ENCODE measurements around the gene PAIP2.

Gene PAIP2

DNA sequence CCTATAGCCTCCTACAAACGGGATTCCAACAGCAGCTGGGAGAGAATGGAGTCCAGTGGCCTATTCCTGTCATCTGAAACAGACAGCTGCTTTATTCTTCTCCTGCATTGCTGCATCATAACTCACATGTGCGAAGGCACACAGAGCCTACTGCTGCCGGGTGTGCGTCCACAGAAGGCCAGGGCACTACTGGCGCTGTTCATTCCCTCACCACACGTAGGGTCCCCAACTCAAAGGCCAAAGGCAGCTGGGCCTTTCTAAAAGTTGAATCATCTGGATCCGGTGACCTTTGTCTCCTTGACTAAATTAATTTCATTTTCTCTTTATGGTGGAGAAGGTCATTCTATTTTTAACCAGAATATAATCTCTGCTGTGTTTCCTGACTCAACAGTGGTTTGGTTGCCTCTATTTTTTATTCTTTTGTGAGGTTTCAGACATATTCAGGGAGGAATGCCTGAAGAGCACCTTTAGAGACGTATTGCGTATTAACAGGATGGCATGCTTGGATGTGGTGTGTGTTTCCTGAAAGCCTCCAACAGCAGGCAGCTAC is 73.0 kb downstream of the PAIP2 start:
- H3K4me3 Mint-ChIP-seq: peak overlapping the region; percentile 62
- no peaks in the 10 kb centered on the region for H3K9me3 Mint-ChIP-seq
- peaks cover 52% of the 10 kb centered on the region for H3K4me1 Mint-ChIP-seq (ENCODE audit: low read depth)
- H3K27ac Mint-ChIP-seq: peak overlapping the region; percentile 91
- peaks cover 31% of the 10 kb centered on the region for H3K36me3 Mint-ChIP-seq (ENCODE audit: low read depth)
- no peaks in the 10 kb centered on the region for H3K27me3 Mint-ChIP-seq (ENCODE audit: low read depth)

DNA sequence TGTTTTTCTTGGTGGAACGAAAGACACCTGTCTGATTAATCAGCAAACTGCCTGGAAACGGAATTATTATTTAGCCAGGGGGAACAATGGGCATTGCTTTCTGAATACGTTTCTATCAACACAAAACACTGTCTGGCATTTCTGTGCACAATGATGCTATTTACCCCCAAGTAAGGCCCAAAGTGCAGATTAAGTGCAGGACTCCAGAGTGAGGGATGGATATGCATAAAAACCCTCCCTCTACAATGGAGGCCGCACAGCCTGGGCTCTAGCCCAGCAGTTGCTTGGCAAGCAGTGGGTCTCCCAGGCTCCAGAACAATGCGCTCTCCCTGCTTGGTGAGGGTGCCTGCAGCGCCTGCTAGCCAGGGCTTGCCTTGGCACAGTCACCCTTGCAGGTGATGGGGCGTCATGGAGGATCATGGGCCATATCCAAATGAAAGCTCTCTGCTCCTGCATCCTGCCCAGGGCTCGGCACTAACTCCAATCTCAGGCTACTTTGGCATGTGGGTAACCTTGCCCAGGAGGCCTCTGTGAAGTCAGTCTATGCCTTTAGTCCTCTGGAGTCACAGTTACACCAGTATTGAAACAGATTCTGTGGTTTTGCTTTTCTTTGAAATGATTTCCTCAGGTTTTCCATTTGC is 73.7 kb downstream of the PAIP2 start:
- Mint-ChIP-seq H3K27me3 (ENCODE audit: low read depth) (no peaks in the 10 kb centered on the region), H3K36me3 (ENCODE audit: low read depth) (peaks cover 33% of the 10 kb centered on the region), H3K9me3 (no peaks in the 10 kb centered on the region), H3K4me1 (ENCODE audit: low read depth) (peaks cover 53% of the 10 kb centered on the region), H3K27ac (peak overlapping the region; percentile 91), H3K4me3 (peak overlapping the region; percentile 63)

DNA sequence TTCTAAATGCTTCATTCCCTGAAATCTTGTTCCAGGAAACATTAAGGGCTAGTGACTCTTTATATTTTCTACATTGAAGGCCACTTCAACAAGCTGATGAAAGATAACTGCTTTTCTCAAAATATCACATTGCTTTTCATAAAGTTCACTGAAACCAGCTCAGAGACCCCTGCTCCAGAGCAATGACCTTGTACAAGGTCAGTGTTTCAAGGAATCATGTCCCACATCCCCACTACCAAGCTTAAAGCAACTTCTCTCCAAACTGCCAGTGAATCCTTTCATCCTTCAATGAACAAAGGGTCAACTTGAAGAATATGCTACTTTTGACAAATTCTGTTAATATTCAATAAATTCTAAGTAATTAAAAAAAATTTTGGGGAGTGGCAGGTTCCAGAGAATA is 74.2 kb downstream of the PAIP2 start:
- H3K4me3 Mint-ChIP-seq: peak overlapping the region; percentile 63
- peaks cover 34% of the 10 kb centered on the region for H3K36me3 Mint-ChIP-seq (ENCODE audit: low read depth)
- H3K4me1 Mint-ChIP-seq (ENCODE audit: low read depth): peaks cover 54% of the 10 kb centered on the region
- H3K9me3 Mint-ChIP-seq: no peaks in the 10 kb centered on the region
- H3K27ac Mint-ChIP-seq: peak overlapping the region; percentile 91
- no peaks in the 10 kb centered on the region for H3K27me3 Mint-ChIP-seq (ENCODE audit: low read depth)

DNA sequence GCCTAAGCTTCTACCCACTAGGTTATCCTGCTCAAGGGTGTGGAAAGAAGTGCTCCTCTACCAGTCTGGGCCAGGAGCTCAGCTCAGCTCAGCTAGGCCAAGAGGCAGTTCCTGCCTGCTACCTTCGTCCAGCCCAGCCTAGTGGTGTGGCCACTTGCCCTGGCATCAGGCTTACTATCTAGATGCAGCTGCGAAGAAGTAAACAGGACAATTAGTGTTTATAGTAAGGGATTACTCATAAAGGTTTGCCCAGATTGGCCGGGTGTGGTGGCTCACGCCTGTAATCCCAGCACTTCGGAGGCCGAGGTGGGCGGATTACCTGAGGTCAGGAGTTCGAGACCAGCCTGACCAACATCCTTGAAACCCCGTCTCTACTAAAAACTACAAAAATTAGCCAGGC is 75.0 kb downstream of the PAIP2 start:
- Mint-ChIP-seq H3K27ac (peak overlapping the region; percentile 91), H3K4me3 (no peak overlapping the region), H3K27me3 (ENCODE audit: low read depth) (no peaks in the 10 kb centered on the region), H3K36me3 (ENCODE audit: low read depth) (peaks cover 34% of the 10 kb centered on the region), H3K9me3 (no peaks in the 10 kb centered on the region), H3K4me1 (ENCODE audit: low read depth) (peaks cover 54% of the 10 kb centered on the region)

DNA sequence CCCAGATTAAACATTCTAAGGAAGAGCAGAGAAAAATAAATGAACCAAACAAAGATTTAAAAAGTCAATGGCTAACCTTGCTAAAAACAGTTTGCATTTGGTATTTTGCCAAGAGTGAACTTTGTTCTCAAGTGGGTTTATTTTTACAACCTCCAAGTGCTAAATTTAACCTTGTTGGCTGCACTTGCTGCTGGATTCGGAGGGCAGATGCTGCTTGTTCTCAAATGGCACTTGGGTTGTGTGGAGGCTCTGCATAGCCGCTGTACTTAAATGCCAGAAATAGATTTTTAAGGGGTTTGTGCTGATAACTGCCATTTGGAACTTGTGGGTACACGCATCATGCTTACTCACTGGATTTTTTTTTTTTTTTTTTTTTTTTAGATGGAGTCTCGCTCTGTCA is 75.6 kb downstream of the PAIP2 start:
- Mint-ChIP-seq H3K27ac (no peak overlapping the region), H3K4me1 (ENCODE audit: low read depth) (peaks cover 55% of the 10 kb centered on the region), H3K36me3 (ENCODE audit: low read depth) (peaks cover 35% of the 10 kb centered on the region), H3K27me3 (ENCODE audit: low read depth) (no peaks in the 10 kb centered on the region), H3K9me3 (no peaks in the 10 kb centered on the region), H3K4me3 (no peak overlapping the region)

DNA sequence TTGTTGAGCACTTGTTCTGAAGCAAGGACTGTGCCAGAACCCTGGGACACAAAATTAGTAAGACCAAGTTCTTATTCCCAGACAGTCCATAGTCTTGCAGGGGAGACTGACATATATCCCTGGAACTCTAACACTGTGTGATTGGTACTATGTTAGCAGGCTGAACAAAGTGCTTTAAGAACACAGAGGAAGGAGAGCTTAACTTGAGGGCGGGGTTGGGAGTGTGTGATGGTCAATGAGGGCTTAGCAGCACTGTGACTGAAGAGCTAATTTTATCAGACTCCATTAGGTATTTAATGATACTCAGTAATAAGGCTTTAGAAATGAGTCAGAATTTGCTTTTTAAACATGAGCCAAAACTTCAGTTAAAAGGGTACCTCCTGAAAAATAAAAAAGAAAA is 77.1 kb downstream of the PAIP2 start:
- peaks cover 33% of the 10 kb centered on the region for H3K36me3 Mint-ChIP-seq (ENCODE audit: low read depth)
- H3K27ac Mint-ChIP-seq: no peak overlapping the region
- no peaks in the 10 kb centered on the region for H3K9me3 Mint-ChIP-seq
- H3K27me3 Mint-ChIP-seq (ENCODE audit: low read depth): no peaks in the 10 kb centered on the region
- peaks cover 46% of the 10 kb centered on the region for H3K4me1 Mint-ChIP-seq (ENCODE audit: low read depth)
- H3K4me3 Mint-ChIP-seq: no peak overlapping the region

Measured in T-helper 1 cell treated with Interleukin-12 subunit alpha and Interleukin-12 subunit beta and Interleukin-4 antibody, amounts not matched to agents 30 μg/mL and 1 μg/mL, for 36 hours (primary cell).